Thyroid gland (tissue), 4 donors: ENCODE data around the gene HK2.

Experiments
- POLR2A ChIP-seq, 2 donors: fragments of 450-650 bp; IDR thresholded peaks; one replicate each; pipeline ENCODE4 v1.6.1; 2017; ENCODE audit warnings: antibody characterized with exemption in 2 of 2, mild to moderate bottlenecking in 2 of 2, moderate library complexity in 1 of 2
- TF ChIP-seq, protein P1 (sequence below), 6 experiments: fragments of 200-600 bp in 3 of 6; fragments of 450-650 bp in 3 of 6; sonication (generic) in 3 of 6; IDR thresholded peaks; one replicate each; pipeline ENCODE4 v1.5.1; 2016 to 2019; ENCODE audit warnings: antibody characterized with exemption in 6 of 6, mild to moderate bottlenecking in 2 of 6, inconsistent platforms in 1 of 6, moderate library complexity in 1 of 6

DNA sequence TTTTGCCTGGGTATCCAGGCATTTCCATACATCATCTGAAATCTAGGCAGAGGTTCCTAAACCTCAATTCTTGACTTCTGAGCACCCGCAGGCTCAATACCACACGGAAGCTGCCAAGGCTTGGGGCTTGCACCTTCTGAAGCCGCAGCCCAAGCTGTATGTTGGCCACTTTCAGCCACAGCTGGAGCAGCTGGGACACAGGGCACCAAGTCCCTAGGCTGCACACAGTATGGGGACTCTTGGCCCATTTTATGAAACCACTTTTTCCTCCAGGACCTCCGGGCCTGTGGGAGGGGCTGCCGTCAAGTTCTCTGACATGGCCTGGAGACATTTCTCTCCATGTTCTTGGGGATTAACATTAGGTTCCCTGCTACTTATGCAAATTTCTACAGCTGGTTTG, 72.5 kb downstream of the HK2 start:
- TF ChIP-seq POLR2A (IDR thresholded peaks at IDR 0.05) = no peak
- TF ChIP-seq, protein P1, sequence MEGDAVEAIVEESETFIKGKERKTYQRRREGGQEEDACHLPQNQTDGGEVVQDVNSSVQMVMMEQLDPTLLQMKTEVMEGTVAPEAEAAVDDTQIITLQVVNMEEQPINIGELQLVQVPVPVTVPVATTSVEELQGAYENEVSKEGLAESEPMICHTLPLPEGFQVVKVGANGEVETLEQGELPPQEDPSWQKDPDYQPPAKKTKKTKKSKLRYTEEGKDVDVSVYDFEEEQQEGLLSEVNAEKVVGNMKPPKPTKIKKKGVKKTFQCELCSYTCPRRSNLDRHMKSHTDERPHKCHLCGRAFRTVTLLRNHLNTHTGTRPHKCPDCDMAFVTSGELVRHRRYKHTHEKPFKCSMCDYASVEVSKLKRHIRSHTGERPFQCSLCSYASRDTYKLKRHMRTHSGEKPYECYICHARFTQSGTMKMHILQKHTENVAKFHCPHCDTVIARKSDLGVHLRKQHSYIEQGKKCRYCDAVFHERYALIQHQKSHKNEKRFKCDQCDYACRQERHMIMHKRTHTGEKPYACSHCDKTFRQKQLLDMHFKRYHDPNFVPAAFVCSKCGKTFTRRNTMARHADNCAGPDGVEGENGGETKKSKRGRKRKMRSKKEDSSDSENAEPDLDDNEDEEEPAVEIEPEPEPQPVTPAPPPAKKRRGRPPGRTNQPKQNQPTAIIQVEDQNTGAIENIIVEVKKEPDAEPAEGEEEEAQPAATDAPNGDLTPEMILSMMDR (IDR thresholded peaks at IDR 0.05) = no peak
